Amniotic epithelial cell (primary cell): ENCODE data around the gene FOXRED1.
"Not testable (repeated sequence)": the region's sequence is repeated elsewhere in the genome, so short reads cannot be mapped to it uniquely, and the experiment has no call there.

ENCODE experiments used
- DNase-seq: peaks from one replicate; pipeline ENCODE4 v3.0.0-alpha.2; 2010; ENCODE audit warnings: low read depth

Gene FOXRED1

GRCh38 chr11:126277780-126278179 is 8.8 kb downstream of the FOXRED1 start:
- no peak for DNase-seq

- DNase-seq = no peak
Observed at GRCh38 chr11:126279191-126279590, 10.2 kb downstream of the FOXRED1 start.

GRCh38 chr11:126280595-126280994 is 11.6 kb downstream of the FOXRED1 start:
- no peak for DNase-seq

GRCh38 chr11:126281245-126281644 is 12.3 kb downstream of the FOXRED1 start:
- DNase-seq = no peak

- DNase-seq = no peak
Observed at GRCh38 chr11:126281666-126282175, 12.8 kb downstream of the FOXRED1 start.

GRCh38 chr11:126282361-126282735 is 13.4 kb downstream of the FOXRED1 start:
- peak; percentile 41 for DNase-seq

GRCh38 chr11:126282736-126283591 is 14.0 kb downstream of the FOXRED1 start, which contains the start of gene TIRAP:
TSS of gene TIRAP (plus strand) at chr11:126283093. CDS start at chr11:126290895, 7,802 bp downstream.
- peak; percentile 32 for DNase-seq

GRCh38 chr11:126284829-126285228 is 15.9 kb downstream of the FOXRED1 start:
- DNase-seq = peak; percentile 94

GRCh38 chr11:126288237-126288636 is 19.3 kb downstream of the FOXRED1 start:
- DNase-seq = no peak

- no peak for DNase-seq
Observed at GRCh38 chr11:126290887-126291286, 21.9 kb downstream of the FOXRED1 start.

GRCh38 chr11:126293726-126294125 is 24.8 kb downstream of the FOXRED1 start:
- no peak for DNase-seq

- DNase-seq = no peak
Observed at GRCh38 chr11:126297004-126297403, 28.1 kb downstream of the FOXRED1 start.

GRCh38 chr11:126303623-126304456 is 34.9 kb downstream of the FOXRED1 start, which contains the start of gene DCPS:
TSS of gene DCPS (plus strand) at chr11:126304060. CDS start at chr11:126304081, 21 bp downstream.
- peak; percentile 86 for DNase-seq

GRCh38 chr11:126304457-126305075 is 35.6 kb downstream of the FOXRED1 start:
- no peak for DNase-seq

- DNase-seq = no peak
Observed at GRCh38 chr11:126305699-126306098, 36.7 kb downstream of the FOXRED1 start.

- DNase-seq = peak; percentile 51
Observed at GRCh38 chr11:126307706-126308105, 38.8 kb downstream of the FOXRED1 start.

- DNase-seq = no peak
Observed at GRCh38 chr11:126308271-126308671, 39.3 kb downstream of the FOXRED1 start.

- not testable (repeated sequence) for DNase-seq
Observed at GRCh38 chr11:126308771-126309170, 39.8 kb downstream of the FOXRED1 start.

- DNase-seq = peak; percentile 59
Observed at GRCh38 chr11:126310200-126310991, 41.4 kb downstream of the FOXRED1 start.

GRCh38 chr11:126310992-126311310 is 42.0 kb downstream of the FOXRED1 start:
- DNase-seq = peak; percentile 23
